Measurements from ENCODE around the gene FKRP.

DNA sequence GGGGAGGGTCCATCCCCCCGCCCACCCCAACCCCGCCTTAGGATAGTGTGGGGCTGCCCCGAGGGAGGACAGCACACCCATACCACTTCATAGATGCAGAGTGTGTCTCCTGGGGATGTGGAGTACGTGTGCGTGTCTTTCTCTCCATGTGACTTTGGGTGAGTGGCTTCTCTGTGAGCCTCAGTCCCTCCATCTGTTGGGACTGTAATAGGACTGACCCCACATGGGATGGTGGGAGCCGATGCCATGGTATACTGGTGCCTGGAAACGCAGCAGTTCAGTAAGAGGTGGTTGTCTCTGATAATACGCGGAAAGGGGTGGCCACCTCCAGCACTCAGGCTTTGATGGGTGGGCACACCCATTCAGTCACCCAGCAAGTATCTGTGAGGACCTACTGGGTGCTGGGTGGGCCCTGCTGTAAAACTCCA is 28.1 kb upstream of the FKRP start:
- TF ChIP-seq EZH2 (IDR thresholded peaks at IDR 0.05; ENCODE audit: low read depth) = no peak
- TF ChIP-seq, protein P1, sequence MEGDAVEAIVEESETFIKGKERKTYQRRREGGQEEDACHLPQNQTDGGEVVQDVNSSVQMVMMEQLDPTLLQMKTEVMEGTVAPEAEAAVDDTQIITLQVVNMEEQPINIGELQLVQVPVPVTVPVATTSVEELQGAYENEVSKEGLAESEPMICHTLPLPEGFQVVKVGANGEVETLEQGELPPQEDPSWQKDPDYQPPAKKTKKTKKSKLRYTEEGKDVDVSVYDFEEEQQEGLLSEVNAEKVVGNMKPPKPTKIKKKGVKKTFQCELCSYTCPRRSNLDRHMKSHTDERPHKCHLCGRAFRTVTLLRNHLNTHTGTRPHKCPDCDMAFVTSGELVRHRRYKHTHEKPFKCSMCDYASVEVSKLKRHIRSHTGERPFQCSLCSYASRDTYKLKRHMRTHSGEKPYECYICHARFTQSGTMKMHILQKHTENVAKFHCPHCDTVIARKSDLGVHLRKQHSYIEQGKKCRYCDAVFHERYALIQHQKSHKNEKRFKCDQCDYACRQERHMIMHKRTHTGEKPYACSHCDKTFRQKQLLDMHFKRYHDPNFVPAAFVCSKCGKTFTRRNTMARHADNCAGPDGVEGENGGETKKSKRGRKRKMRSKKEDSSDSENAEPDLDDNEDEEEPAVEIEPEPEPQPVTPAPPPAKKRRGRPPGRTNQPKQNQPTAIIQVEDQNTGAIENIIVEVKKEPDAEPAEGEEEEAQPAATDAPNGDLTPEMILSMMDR (conservative IDR thresholded peaks at IDR 0.05) = no peak

Data from PC-9 (cell line).